ENCODE results near the gene GORAB.

DNA sequence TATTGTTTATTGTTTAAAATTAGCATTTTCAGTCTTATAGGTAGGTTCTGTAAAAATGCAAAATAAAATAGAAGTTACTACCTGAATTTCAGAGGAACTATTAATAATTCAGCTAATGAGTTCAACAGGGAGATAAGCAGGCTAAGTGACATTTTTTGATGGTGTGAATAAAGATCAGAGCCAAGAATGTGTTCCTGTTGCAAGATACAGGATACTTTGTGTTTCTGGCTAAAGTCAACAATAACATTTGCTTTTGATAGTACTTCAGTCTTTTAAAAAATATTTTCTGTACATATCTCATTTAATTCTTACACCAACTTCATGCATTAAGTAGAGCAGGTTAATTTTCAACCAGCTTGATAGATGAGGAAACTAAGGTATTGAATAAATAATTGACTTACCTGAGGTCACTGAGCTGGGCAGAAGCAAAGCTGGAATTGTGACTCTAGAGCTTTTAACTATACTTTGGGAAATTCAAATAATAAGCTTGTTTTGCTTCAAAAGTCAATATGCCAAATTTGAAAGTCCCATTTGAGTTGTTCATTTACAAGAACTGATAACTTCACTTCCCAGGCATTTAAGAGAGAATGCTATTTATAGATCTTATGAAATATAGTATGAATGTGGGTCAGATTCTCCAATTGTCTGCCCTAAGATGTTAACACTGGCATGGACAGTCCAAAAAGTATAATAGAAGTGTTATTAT lies 6.0 kb downstream of the GORAB start:
- TF ChIP-seq SUZ12 (IDR thresholded peaks at IDR 0.05; ENCODE audit: extremely low read depth, insufficient read depth, insufficient read length) (no peak), ZNF274 (IDR thresholded peaks at IDR 0.05; ENCODE audit: low read depth, low read length) (no peak), YY1 (IDR thresholded peaks at IDR 0.05; ENCODE audit: insufficient read depth, insufficient read length) (no peak)

Measured in NT2/D1 (cell line).